NCI-H345 (cell line): ENCODE data around the gene SLC39A7.

Source experiments
- DNase-seq: peaks from one replicate; lab custom pipeline; 2025; lab: John Stamatoyannopoulos, UW

SLC39A7 gene, protein sequence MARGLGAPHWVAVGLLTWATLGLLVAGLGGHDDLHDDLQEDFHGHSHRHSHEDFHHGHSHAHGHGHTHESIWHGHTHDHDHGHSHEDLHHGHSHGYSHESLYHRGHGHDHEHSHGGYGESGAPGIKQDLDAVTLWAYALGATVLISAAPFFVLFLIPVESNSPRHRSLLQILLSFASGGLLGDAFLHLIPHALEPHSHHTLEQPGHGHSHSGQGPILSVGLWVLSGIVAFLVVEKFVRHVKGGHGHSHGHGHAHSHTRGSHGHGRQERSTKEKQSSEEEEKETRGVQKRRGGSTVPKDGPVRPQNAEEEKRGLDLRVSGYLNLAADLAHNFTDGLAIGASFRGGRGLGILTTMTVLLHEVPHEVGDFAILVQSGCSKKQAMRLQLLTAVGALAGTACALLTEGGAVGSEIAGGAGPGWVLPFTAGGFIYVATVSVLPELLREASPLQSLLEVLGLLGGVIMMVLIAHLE

DNA sequence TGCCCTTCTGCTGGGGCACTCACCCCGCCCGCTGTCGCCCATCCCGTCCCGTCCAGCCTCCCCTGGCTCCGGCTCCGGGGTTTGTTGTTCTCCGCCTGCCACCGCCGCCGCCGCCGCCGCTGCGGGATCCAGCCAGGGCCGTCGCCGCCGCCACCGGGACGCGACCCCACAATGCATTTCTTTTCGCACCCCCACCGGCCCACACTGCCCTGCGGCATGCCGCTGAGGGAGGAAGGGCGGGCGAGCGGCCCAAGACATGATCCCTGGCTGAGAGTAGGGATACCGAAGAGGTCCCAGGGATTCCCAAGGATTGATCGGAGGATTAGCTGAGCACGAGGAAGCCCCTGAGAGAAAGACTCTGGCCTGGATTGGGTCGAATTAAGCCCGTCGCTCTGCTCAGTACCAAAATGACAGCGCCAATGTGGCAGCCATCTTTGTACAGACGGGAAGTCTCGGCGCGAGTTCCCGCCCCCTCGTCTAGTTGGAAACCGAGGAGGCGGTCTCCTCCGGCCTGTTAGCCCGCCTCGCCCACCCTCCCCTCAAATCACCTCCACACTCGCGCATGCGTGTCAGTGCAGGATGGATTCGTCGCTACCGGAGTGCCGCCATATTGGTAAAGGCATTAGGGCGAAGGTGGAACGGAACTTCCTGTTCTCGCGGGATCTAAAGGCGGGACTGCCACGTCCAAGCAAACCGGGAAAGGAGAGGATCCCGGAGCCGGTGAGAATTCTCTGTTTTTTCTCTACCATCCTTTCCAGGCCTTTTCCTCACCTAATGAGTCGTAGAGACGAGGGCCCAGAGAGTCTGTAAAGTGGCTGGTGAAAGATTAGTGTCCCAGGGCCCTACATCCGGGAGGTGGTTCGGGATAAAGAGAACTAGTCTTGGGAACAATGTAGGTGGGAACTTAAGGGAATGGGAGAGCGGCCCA is at the start of gene SLC39A7, which contains the start of gene RXRB:
Gene SLC39A7, plus strand, starts transcription at position 649 of the 928 bp plus-strand sequence. CDS start 379 bp downstream, outside the sequence.
Gene RXRB, minus strand, starts transcription at position 447 of the 928 bp plus-strand sequence. Its CDS starts 189 bp downstream, at position 258.
- peak; percentile 99 for DNase-seq

DNA sequence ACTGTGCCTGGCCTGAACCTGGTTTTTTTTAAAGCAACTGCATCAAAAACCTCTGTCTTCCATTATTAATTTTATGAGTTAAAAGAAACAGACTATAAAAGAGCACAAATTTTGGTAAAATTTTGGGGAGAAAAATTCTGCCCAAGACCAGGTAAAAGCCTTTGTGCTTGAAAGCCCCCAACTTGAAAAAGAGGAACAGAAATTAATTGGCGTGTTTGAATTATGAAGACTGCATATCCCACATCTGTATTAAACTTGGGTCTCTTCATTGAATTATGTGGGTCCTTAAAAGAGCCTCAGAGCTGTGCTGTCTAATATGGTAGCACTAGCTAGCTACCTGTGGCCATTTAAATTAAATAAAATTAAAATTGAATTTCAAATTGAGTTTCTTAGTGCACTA is 49.6 kb upstream of the SLC39A7 start:
- no peak for DNase-seq

DNA sequence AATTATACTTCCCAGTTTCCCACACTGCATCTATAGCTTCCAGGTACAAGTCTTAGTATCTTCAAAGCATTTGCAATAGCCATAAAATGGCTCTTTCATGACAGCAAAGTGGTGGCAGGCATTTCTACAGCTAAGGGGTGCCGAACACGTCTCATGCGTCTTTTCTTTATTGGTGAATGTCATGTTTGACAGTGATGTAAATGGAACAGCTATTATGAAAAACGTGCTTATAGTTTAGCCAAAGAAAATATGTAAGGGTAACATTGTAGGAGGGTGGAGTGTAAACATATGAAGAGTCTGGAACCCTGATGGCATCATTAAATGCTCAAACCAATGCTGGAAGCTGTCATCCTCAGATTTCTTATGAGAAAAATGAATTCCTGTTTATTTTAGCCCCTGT is 46.3 kb upstream of the SLC39A7 start:
- no peak for DNase-seq

DNA sequence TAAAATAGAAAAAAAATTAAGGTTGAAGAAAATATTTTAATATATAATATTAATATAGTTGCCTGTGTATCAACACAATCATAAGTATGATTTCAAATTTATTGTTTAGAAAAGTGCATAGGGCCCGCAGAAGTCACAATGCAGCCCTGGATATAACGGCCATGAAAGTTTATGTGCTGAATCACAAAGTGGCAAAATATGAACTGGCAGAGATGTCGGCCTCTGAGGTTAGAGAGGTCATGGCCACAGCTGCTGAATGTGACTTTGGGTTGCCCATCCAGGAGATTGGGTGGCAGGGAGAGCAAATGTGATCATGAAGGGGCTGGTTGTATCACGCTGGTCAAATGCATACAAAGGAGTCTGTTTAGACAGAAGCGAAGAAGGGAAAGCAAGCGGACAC is 44.1 kb upstream of the SLC39A7 start:
- DNase-seq: no peak

DNA sequence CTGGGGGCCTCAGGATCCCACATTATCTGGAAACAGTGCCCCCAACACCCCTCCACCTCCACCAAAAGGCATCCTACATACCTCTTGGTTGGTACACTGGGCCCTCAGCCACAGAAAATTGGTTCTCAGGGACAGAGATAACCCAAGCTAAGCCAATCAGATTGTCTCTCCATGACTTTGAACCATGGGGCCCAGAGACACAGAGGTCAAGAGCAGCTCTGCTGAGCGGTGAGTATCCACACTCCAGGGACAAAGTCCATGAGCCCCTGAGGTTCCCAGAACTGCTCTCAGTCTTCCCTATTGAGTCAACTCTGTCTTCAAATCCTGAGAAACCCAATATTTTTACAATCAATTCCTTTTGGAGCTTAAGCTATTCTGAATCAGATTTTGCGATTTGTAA is 43.7 kb upstream of the SLC39A7 start:
- no peak for DNase-seq

GRCh38 chr6:33160096-33160495 is 40.6 kb upstream of the SLC39A7 start:
- DNase-seq: no peak

DNA sequence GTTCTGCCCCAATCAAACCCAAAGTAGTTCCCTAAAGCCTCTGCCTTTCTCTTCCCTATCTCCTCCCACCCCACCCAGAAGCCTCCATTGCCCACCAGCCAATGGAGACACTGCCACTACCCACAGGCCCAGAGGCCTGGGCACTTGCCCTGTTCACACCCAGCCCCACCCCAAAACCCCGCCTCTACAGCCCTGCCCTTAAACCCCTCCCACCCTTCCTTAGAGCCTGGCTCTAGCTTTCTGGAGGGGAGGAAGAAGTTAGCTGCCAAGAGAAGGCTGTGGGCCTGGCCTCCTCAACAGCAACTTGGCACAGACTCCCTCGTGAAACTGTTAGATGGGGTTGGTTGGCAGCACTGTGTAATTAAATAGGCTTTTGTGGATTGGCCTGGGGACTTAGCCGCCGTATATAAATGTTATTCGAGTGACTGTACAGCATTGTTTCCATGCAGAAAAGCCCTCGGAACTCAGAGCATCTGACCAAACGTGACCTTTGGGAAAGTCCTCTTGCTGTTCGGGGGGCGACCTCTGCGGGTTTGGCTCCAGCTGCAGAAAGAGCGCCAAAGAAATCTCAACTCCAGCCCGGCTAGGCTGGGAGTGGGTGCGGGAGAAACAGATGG is 39.8 kb upstream of the SLC39A7 start:
- no peak for DNase-seq

DNA sequence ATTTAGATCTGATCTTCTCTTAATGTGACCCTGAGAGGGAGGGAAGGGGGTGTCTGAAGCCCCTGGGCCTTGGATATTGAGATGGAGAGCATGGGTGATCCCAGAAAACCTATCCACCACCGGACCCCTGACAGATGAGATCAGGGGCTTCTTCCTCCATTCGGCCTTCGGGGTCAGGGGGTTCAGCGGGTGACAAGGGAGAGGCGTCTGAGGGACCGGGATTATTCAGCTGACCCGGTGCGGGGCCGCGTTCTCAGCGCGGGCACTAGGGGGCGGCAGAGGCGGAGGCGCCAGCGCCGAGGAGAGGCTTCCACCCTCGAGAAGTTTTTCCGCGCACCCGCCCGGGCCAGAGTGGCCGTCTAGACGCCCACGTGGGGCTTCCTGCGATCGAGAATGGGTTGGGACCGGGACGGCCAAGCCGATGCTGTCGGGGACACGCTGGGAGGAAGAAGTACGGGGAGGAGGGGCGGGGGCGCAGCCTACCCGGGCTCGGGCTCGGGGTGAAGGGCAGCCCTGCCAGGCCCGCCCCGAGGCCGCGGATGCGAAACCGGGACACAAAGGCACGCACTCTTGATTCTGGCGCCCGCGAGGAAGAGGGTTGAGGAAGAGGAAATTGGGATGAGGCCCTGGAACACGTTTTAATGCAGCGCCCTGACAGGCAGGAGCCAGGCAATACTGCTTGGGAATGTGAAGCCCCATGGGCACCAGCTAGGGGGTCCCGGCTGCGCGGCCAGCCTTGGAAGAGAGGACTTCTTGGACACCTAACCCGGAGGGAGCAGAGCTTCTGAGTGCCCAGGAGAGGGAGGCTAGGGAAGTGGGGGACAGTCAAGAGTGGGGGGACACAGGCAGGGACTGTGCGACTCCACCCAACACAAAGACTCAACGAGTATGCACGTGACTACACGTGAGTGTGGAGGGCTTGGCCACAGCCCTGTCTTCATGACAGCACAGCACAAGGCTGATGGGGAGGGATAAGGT is 39.0 kb upstream of the SLC39A7 start:
- DNase-seq: peak; percentile 40

GRCh38 chr6:33163540-33163939 is 37.1 kb upstream of the SLC39A7 start:
- no peak for DNase-seq

DNA sequence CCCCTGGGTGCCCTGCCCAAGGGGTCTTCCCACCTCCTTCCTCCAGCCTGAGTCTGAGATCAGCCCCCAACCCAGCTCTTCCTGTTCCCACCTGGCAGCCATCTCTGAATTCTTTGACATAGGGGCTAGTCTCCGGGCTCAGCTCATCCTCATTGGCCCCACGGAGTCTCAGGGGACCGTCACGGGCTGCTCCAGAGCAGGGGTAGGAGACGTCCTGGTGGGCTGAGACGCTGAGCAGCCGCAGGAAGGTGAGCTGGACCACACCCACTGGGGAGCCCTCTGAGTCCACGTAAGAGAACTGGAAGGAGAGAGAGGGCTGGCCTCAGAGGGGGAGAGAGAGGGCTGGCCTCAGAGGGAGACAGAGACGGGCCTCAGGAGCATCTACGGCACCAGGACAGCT is 36.5 kb upstream of the SLC39A7 start:
- DNase-seq: no peak

- DNase-seq: no peak
Observed at GRCh38 chr6:33164665-33165373, 35.8 kb upstream of the SLC39A7 start.

DNA sequence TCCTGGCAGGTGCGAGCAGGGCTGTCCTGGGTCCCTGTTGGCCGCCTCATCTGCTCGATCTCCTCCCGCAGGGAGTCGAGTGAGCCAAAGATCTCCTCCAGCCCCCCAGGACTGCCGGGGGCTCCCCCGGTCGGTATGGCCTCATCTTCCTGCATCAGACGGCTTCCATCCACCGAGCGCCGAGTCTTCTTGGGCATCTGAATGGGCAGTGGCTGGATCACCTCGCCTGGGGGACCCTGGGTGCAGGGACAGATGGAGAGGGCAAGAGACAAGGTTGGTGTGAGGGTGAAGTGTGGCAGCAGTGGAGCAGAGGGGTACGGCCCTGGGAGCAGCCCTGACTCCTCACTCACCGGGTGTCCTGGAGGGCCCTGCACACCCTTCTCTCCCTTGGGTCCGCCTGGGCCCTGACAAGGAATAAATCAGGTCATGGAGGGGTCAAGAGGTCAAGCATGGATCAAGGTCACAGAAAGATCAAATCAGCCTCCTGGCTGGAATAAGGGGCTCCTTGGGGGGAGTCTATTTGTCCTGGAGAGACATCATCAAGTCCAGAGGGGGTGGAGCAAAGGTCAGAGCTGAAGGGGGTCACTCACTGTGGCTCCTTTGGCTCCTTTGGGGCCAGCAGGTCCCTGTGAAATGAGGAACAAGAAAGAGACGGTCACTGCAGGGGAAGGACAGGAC is 34.9 kb upstream of the SLC39A7 start:
- no peak for DNase-seq

DNA sequence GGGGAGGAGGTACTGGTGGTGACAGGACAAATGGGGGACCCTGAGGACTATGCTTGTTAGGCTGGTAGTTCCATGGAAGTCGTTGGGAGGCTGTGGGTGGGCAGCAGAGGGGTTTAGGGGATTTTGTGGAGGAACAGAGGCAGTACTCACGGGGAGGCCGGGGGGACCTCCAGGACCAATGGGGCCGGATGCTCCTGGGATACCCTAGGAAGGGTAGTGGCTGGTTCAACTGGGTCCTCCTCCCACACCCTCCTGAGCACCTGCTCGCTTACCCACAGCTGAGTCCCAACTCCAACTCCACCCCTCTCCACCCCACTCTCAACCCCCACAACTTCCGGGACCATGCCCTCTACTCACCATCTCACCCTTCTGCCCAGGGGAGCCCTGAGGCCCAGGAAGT is 34.3 kb upstream of the SLC39A7 start:
- DNase-seq: no peak

- DNase-seq: no peak
Observed at GRCh38 chr6:33166811-33167210, 33.9 kb upstream of the SLC39A7 start.

GRCh38 chr6:33167374-33168283 is 33.0 kb upstream of the SLC39A7 start:
- no peak for DNase-seq

DNA sequence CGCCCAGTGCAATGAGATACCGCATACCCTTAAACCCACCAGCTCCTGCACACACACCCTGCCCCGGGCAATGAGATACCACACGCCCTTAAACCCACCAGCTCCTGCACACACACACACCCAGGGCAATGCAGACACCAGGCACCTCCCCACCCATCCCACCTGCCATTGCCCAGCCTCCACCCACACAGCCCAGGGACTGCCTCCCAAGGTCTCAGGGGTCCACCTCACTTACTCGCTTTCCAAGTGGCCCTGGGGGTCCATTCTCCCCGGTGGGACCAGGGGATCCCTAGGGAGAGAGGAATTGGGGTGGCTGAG is 32.4 kb upstream of the SLC39A7 start:
- DNase-seq: no peak

DNA sequence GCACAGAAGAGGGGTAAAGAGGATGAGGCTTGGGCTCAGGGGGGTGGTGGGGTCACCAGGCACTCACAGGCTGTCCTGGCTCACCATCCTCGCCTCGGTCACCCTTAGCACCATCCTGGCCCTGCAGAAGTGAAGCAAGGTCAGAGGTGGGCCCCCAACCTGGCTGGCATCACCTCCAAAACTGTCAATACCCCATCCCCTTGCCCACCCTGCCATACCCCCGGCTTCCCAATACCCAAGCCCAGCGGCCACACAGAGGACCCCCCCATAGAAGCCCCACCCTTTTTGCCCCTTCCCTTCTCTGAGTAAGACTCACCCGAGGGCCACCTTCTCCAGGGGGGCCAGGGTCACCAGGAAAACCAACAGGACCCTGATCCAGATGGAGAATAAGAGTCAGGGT is 32.0 kb upstream of the SLC39A7 start:
- DNase-seq: no peak

GRCh38 chr6:33169291-33170175 is 31.1 kb upstream of the SLC39A7 start:
- no peak for DNase-seq
